Midbrain (tissue), 1 donor: ENCODE data around the gene PPP1R36.
A peak's percentile ranks its signal among the peaks of the same experiment; 100 is the strongest.
"Not testable (repeated sequence)": the region's sequence is repeated elsewhere in the genome, so short reads cannot be mapped to it uniquely, and the experiment has no call there.

Experiments
- DNase-seq: peaks from one replicate; lab custom pipeline; 2025; lab: John Stamatoyannopoulos, UW

PPP1R36 gene

GRCh38 chr14:64612971-64613666, 63.4 kb downstream of the PPP1R36 start:
- DNase-seq, result no peak

GRCh38 chr14:64614166-64614565, 64.4 kb downstream of the PPP1R36 start:
- no peak for DNase-seq

DNA sequence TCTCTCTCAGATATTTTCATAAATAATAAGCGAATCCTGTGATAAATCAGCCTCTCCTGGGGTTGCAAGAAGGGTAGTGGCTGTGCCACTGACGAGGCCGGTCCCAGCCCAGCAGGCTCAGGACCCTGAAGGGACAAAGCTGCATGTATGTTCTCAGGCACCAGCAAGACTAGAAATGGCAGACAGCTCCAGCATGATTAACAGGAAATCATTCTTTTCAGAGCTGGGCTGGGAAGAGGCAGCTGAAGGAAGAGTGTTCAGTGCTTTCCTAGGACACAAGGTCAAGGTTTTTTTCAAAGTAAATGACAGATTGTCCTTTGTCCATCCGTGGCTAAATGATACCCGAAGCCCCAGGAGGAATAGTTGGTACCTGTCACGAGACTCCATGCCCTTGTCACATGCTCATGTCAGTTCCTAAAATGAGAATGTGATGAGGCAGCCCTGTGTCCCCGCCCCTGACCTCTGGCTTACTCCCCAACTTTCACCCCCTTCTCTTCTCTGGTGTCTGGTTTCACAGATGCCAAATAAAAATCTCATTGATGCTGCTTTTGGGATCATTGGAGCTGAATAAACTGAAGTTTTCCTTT, 65.1 kb downstream of the PPP1R36 start:
- DNase-seq, result no peak

DNA sequence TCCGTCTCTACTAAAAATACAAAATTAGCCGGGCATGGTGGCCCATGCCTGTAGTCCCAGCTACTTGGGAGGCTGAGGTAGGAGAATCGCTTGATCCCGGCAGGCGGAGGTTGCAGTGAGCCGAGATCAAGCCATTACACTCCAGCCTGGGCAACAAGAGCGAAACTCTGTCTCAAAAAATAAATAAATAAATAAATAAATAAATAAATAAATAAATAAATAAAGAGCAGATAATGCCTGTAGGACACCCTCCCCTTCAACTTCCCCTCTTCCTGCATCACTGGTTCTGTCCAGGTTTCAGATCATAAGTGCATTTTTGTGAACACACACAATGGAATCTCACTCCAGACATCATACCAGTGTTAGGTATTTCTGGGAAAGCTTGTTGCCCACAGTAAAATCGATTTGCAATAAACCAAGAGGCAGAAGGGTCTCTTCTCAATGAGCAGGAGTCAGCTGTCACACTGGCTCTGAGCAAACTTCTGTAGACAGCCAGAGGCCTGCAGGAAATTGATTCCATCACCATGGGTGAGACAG, 68.2 kb downstream of the PPP1R36 start:
- not testable (repeated sequence) for DNase-seq

DNA sequence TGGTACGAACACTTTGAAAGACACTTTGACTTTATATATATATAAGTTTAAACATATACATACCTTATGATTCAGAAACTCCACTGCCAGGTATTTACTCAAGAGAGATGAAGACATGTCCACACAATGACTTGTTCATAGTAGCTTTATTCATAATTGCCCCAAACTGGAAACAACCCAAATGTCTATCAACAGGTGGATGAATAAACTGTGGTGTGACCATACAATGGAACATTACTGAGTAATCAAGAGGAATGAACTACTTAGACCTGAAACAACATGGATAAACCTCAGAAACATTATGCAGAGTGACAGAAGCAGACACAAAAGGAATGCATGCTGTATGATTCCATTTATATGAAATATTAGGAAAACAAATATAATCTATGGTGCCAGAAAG, 71.1 kb downstream of the PPP1R36 start:
- no peak for DNase-seq

DNA sequence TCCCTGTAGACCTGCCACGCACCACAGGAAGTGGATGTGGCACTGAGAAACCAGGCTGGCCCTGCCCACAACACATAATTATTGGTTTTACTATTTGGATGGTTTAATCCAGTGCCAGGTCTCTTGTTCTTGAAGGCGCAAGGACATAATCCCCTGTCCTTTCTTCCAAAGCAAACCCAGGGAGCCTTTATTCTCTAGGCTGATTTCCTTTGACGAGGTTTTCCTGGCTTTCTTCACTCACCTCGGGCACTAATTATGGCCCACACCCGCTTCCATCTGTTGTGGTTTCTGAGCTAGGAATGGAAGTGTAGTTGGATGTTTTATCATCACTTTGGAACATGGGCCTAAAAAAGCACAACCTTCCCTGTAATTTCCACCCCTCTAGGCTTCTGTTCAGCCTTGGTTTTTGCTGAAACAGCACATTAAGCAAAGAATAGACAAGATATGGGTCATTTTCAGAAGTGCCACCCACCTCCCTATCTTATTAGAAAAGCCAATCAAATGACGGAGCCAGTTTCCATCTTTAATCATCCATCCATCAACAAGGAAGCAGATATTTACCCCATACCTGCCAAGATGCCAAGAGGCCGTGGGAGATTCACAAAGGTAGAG, 73.9 kb downstream of the PPP1R36 start:
- DNase-seq, result no peak

- DNase-seq, result no peak
These were observed 75.8 kb downstream of the PPP1R36 start for GRCh38 chr14:64625386-64626232.

GRCh38 chr14:64628940-64629408, 79.2 kb downstream of the PPP1R36 start:
- peak; percentile 59 for DNase-seq

GRCh38 chr14:64630778-64631177, 81.0 kb downstream of the PPP1R36 start:
- no peak for DNase-seq

- DNase-seq, result not testable (repeated sequence)
These were observed 81.5 kb downstream of the PPP1R36 start for GRCh38 chr14:64631222-64631621.

DNA sequence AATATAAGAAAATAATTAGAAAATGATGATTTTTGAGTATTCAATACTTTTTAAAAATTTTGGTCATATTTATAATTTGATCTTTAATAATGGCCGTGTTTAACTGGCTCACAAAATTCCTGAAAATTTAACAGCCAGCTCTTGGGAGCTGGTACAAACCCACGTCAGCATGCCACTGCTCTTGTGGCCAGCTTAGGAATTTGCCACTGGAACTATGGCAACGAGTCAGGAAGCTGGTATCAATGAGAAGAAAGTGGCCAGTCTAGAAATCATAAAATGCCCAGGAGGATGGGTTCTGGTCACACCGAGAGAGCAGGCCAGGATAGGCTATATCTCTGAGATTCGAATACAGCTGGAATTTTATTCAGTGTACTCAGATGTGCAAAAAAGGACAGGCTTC, 82.3 kb downstream of the PPP1R36 start:
- no peak for DNase-seq

DNA sequence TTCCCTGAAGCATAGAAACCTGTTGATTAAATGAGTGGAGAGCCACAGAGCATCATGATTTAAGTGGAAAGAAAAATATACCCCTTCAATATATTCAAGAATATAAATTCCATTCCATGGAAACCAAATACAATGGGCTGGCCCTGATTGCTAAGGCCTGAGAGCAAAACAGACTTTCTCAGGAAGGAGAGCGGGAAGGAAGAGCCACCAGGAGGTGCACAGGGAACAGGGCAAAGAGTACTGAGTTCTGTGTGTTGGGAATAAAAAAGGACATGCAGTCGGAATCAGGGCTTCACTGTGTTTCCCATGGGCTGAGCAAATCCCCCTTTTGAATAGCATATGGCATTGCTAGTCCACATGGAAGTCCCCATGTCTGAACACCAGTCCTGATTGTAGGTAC, 84.8 kb downstream of the PPP1R36 start:
- no peak for DNase-seq

GRCh38 chr14:64636208-64636979, 86.6 kb downstream of the PPP1R36 start:
- peak; percentile 88 for DNase-seq

DNA sequence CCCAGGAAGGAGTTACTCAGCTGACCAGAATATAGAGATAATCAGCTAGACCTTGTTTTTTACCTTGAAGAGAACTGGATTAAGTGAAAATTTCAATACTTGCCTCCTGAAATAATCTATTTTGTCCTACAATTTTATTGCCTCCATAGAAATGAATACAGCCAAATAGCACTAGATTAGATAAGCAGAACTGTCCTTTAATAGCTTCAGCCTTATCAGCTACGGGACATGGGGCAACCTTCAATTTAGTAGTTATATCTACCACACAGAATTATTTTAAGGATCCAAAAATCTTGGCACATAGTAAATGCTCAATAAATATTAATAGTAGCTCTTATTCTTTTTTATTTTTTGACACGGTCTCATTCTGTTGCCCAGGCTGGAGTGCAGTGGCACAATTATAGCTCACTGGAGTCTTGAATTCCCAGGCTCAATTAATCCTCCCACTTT, 87.2 kb downstream of the PPP1R36 start:
- DNase-seq, result no peak

DNA sequence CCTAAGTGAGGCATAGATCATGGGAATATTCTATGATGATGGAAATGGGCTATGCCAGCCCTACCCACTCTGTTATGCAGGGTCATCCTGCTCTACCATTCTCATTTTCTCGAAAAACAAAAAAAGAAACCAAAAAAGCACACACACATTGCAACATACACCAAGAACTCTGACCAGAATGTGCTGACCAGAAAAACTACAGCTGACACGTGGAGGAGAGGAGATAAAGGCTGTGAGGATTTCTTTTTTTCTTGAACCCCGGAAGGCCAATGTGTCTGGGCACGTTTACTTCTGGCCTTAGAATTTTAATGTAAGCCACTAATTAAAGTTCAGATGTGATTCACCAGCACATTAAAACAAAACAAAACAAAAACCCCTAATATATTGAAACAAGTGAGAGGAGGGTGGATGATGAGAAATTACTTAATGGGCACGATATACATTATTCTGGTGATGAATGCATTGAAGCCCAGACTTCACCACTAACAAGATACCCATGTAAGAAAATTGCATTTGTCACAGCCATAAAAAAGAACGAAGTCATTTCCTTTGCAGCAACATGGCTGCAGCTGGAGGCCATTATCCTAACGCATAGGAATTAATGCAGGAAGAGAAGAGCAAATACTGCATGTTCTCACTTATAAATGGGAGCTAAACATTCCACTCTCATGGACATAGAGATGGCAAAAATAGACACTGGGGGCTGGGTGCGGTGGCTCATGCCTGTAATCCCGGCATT, 88.1 kb downstream of the PPP1R36 start:
- DNase-seq, result no peak

DNA sequence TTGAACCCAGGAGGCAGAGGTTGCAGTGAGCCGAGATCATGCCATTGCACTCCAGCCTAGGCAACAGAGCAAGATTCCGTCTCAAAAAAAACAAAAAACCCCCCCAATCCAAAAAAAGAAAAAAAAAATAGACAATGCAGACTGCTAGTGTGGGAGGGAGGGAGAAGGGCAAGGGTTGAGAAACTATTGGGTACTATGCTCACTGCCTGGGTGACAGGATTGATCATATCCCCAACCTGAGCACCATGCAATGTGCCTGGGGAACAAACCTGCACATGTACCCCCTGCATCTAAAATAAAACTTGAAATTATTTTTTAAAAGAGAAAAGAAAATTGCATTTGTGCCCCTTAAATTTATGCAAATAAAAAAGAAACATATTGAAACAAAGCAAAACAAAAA, 88.9 kb downstream of the PPP1R36 start:
- DNase-seq, result no peak
